Measurements from ENCODE around the gene REC114. TPM values are rescaled to one million over a fixed set of nuclear protein-coding genes. Genes with fewer than 3 reads are reported as not detected.

REC114 gene
- total RNA-seq, 1 donor from 2014 or later, result not detected

- DNase-seq (ENCODE audit: low read depth) (no peak), FAIRE-seq (no peak)
- TF ChIP-seq, protein P1, sequence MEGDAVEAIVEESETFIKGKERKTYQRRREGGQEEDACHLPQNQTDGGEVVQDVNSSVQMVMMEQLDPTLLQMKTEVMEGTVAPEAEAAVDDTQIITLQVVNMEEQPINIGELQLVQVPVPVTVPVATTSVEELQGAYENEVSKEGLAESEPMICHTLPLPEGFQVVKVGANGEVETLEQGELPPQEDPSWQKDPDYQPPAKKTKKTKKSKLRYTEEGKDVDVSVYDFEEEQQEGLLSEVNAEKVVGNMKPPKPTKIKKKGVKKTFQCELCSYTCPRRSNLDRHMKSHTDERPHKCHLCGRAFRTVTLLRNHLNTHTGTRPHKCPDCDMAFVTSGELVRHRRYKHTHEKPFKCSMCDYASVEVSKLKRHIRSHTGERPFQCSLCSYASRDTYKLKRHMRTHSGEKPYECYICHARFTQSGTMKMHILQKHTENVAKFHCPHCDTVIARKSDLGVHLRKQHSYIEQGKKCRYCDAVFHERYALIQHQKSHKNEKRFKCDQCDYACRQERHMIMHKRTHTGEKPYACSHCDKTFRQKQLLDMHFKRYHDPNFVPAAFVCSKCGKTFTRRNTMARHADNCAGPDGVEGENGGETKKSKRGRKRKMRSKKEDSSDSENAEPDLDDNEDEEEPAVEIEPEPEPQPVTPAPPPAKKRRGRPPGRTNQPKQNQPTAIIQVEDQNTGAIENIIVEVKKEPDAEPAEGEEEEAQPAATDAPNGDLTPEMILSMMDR (IDR thresholded peaks at IDR 0.05; ENCODE audit: insufficient read depth, low read length, severe bottlenecking), result no peak
These were observed 61.9 kb downstream of the REC114 start for GRCh38 chr15:73504885-73505284.

DNA sequence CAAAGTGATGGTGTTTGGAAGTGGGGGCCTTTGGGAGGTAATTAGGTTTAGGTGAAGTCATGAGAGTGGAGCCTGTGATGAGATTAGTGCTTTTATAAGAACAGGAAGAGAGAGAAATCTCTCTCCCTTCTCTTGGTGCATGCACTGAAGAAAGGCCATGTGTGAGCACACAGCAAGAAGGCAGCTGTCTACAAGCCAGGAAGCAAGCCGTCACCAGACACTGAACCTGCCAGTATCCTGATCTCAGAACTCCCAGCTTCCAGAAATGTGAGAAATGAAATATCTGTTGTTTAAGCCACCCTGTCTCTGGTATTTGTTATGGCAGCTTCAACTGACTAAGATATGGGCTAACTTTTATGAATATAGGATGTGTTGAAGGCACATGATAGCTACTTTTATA, 72.6 kb downstream of the REC114 start:
- FAIRE-seq, result no peak
- H3K36me3 ChIP-seq (ENCODE audit: control insufficient read depth, insufficient read depth, low read length), result no peaks in the 10 kb centered on the region

More at GRCh38 chr15:73504885-73505284, 61.9 kb downstream of the REC114 start:
- Histone ChIP-seq H3K4me3 (ENCODE audit: low read depth, low read length) (no peak overlapping the region), H3K27me3 (ENCODE audit: control insufficient read depth, insufficient read depth, low read length) (no peaks in the 10 kb centered on the region), H3K36me3 (ENCODE audit: control insufficient read depth, insufficient read depth, low read length) (no peaks in the 10 kb centered on the region)

GRCh38 chr15:73517566-73517965, 74.6 kb downstream of the REC114 start:
- Histone ChIP-seq H3K36me3 (ENCODE audit: control insufficient read depth, insufficient read depth, low read length) (no peaks in the 10 kb centered on the region), H3K4me3 (ENCODE audit: low read depth, low read length) (no peak overlapping the region), H3K27me3 (ENCODE audit: control insufficient read depth, insufficient read depth, low read length) (no peaks in the 10 kb centered on the region)
- no peak for DNase-seq (ENCODE audit: low read depth)
- no peak for FAIRE-seq
- TF ChIP-seq, protein P1 (IDR thresholded peaks at IDR 0.05; ENCODE audit: insufficient read depth, low read length, severe bottlenecking), result no peak

More for the DNA sequence above, 72.6 kb downstream of the REC114 start:
- Histone ChIP-seq H3K27me3 (ENCODE audit: control insufficient read depth, insufficient read depth, low read length) (no peaks in the 10 kb centered on the region), H3K4me3 (ENCODE audit: low read depth, low read length) (no peak overlapping the region)
- TF ChIP-seq, protein P1 (IDR thresholded peaks at IDR 0.05; ENCODE audit: insufficient read depth, low read length, severe bottlenecking), result no peak
- no peak for DNase-seq (ENCODE audit: low read depth)

DNA sequence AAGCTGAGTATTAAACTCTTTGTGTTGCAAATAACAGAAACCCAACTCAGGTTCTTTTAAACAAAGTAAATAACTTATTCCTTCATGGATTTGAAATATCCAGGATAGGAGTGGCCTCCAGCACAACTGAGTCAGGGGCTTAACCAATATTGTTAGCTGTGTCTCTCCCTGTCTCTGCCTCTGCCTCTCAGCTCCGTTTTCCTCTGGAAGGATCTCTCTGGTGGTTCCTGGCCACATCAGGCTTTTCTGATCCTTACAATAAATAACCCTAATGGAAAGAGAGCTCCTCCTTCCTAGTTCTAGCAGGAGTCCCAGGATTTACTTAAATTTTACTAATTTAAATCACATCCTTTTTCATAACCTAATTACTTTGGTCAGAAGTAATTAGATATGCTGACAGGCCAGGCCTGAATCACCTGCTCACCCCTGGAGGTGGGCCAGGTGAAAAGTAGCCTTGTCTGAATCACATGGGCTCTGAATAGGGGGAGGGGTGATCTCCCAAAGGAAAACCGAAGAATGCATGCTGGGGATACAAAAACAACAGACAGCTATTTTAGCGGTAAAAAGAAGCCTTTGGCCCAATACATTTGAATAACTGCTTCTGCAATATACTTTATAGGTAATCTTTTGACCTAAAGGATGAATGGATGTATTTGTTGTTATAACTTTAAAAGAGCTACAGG, 75.4 kb downstream of the REC114 start:
- no peak for FAIRE-seq
- H3K27me3 ChIP-seq (ENCODE audit: control insufficient read depth, insufficient read depth, low read length), result no peaks in the 10 kb centered on the region
- TF ChIP-seq, protein P1 (IDR thresholded peaks at IDR 0.05; ENCODE audit: insufficient read depth, low read length, severe bottlenecking), result no peak
- DNase-seq (ENCODE audit: low read depth), result no peak
- H3K36me3 ChIP-seq (ENCODE audit: control insufficient read depth, insufficient read depth, low read length), result no peaks in the 10 kb centered on the region
- no peak overlapping the region for H3K4me3 ChIP-seq (ENCODE audit: low read depth, low read length)

DNA sequence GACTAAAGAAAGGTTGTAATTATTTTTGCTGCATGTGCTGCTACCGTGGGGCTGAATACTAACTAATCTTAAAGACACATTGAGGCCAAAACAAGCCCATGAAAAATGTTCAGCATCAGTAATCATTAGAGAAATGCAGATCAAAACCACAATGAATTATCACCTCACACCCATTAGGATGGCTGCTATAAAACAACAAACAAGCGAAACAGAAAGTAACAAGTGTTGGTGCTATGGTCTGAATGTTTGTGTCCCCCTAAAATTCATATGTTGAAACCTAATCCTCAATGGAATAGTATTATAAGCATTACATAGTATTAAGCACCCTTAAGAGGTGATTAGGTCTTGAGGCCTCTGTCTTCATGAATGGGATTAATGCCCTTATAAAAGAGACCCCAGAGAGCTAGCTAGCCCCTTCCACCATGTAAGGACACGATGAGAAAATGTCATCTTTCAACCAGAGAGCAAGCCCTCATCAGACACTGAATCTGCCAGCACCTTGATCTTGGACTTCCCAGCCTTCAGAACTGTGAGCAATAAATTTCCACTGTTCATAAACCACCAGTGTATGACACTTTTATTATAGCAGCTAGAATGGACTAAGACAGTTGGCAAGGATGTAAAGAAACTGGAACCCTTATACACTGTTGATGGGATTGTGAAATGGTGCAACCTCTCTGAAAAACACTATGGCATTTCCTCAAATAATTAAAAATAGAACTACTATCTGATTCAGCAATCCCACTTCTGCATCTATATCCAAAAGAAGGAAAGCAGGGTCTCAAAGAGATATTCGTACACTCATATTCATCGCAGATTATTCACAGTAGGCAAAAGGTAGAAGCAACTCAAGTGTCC, 76.1 kb downstream of the REC114 start:
- Histone ChIP-seq H3K27me3 (ENCODE audit: control insufficient read depth, insufficient read depth, low read length) (no peaks in the 10 kb centered on the region), H3K4me3 (ENCODE audit: low read depth, low read length) (no peak overlapping the region), H3K36me3 (ENCODE audit: control insufficient read depth, insufficient read depth, low read length) (no peaks in the 10 kb centered on the region)
- TF ChIP-seq, protein P1 (IDR thresholded peaks at IDR 0.05; ENCODE audit: insufficient read depth, low read length, severe bottlenecking), result no peak
- no peak for FAIRE-seq
- no peak for DNase-seq (ENCODE audit: low read depth)

All from bronchial epithelial cell (primary cell).